Mammary epithelial cell (primary cell): ENCODE results near the gene SRGAP1.

ENCODE experiments used
- EZH2 ChIP-seq: IDR thresholded peaks from 2 replicates; pipeline ENCODE4 v1.6.1; 2012; ENCODE audit warnings: low read length, inconsistent platforms, borderline replicate concordance
- TF ChIP-seq, protein P1 (sequence below), 2 donors: IDR thresholded peaks in 1 of 2; conservative IDR thresholded peaks in 1 of 2; 2 replicates each; pipeline ENCODE4 v1.5.1; 2011 to 2012; ENCODE audit warnings: inconsistent platforms in 2 of 2, low read length in 2 of 2, mild to moderate bottlenecking in 2 of 2, control low read depth in 1 of 2, low read depth in 1 of 2; ENCODE audit not compliant: insufficient read depth in 1 of 2; ENCODE audit errors: extremely low read depth in 1 of 2

GRCh38 chr12:63940310-63941005 is 96.0 kb downstream of the SRGAP1 start:
- TF ChIP-seq, protein P1, sequence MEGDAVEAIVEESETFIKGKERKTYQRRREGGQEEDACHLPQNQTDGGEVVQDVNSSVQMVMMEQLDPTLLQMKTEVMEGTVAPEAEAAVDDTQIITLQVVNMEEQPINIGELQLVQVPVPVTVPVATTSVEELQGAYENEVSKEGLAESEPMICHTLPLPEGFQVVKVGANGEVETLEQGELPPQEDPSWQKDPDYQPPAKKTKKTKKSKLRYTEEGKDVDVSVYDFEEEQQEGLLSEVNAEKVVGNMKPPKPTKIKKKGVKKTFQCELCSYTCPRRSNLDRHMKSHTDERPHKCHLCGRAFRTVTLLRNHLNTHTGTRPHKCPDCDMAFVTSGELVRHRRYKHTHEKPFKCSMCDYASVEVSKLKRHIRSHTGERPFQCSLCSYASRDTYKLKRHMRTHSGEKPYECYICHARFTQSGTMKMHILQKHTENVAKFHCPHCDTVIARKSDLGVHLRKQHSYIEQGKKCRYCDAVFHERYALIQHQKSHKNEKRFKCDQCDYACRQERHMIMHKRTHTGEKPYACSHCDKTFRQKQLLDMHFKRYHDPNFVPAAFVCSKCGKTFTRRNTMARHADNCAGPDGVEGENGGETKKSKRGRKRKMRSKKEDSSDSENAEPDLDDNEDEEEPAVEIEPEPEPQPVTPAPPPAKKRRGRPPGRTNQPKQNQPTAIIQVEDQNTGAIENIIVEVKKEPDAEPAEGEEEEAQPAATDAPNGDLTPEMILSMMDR (conservative IDR thresholded peaks at IDR 0.05 in 1 of 2, IDR thresholded peaks at IDR 0.05 in 1 of 2; ENCODE audit: extremely low read depth in 1 of 2, insufficient read depth in 1 of 2, low read depth in 1 of 2, low read length in 2 of 2) = no peak
- no peak for TF ChIP-seq EZH2
